ENCODE data around the gene HSPA12A. TPM values are rescaled to one million over a fixed set of nuclear protein-coding genes. Genes with fewer than 3 reads are reported as not detected.

The HSPA12A gene
- total and polyA plus RNA-seq, 2 of the 13 experiments (the other 11 are each of a cell fraction or from before 2014, with no cell fraction given), result 6.4 to 13.6 TPM

GRCh38 chr10:116637830-116638229 lies 104.5 kb downstream of the HSPA12A start (continued):
- TF ChIP-seq ZNF280B (CRISPR knock-in tag; IDR thresholded peaks at IDR 0.05; ENCODE audit: borderline replicate concordance) (no peak), ZUFSP (CRISPR knock-in tag; IDR thresholded peaks at IDR 0.05; ENCODE audit: borderline replicate concordance) (no peak), NCOA1 (CRISPR knock-in tag; IDR thresholded peaks at IDR 0.05) (no peak), MNT (IDR thresholded peaks at IDR 0.05) (no peak), CC2D1A (CRISPR knock-in tag; IDR thresholded peaks at IDR 0.05) (no peak), ZNF207 (IDR thresholded peaks at IDR 0.05; ENCODE audit: borderline replicate concordance) (no peak), FOXK1 (CRISPR knock-in tag; IDR thresholded peaks at IDR 0.05; ENCODE audit: borderline replicate concordance, low read depth) (no peak), CSRNP1 (CRISPR knock-in tag; IDR thresholded peaks at IDR 0.05) (no peak)
